ENCODE data around the gene APBA2. TPM values are rescaled to one million over a fixed set of nuclear protein-coding genes. Genes with fewer than 3 reads are reported as not detected.

The APBA2 gene
- total RNA-seq, 4 donors from 2014 or later = 7.7 to 14.4 (median 11.6) TPM

GRCh38 chr15:28980709-28981350 is 95.1 kb downstream of the APBA2 start:
- H3K27ac ChIP-seq = no peak overlapping the region
- H3K9me3 ChIP-seq = no peaks in the 10 kb centered on the region
- no peaks in the 10 kb centered on the region for H3K27me3 ChIP-seq
- H3K4me1 ChIP-seq = no peaks in the 10 kb centered on the region
- no peak for DNase-seq
- TF ChIP-seq POLR2A (IDR thresholded peaks at IDR 0.05) (no peak), CTCF (IDR thresholded peaks at IDR 0.05) (no peak)
- intact Hi-C loops (cut with DNase I) = no loop called here
- 81 to 85% methylated on average over 3 of the region's 3 CpGs for WGBS, 2 donors
- no peak overlapping the region for H3K4me3 ChIP-seq (replicated peaks in 1 of 3)
- no peaks in the 10 kb centered on the region for H3K36me3 ChIP-seq

- H3K27ac ChIP-seq = no peak overlapping the region
- DNase-seq = no peak
- intact Hi-C loops (cut with DNase I) = no loop called here
- no peaks in the 10 kb centered on the region for H3K36me3 ChIP-seq
- no peaks in the 10 kb centered on the region for H3K4me1 ChIP-seq
- H3K4me3 ChIP-seq (replicated peaks in 1 of 3) = no peak overlapping the region
- no peaks in the 10 kb centered on the region for H3K27me3 ChIP-seq
- H3K9me3 ChIP-seq = no peaks in the 10 kb centered on the region
- TF ChIP-seq POLR2A (IDR thresholded peaks at IDR 0.05) (no peak), CTCF (IDR thresholded peaks at IDR 0.05) (no peak)
Measured at GRCh38 chr15:28981351-28981720, 95.6 kb downstream of the APBA2 start.

- Histone ChIP-seq H3K36me3 (no peaks in the 10 kb centered on the region), H3K4me3 (replicated peaks in 1 of 3) (no peak overlapping the region), H3K27ac (no peak overlapping the region), H3K4me1 (no peaks in the 10 kb centered on the region), H3K9me3 (no peaks in the 10 kb centered on the region), H3K27me3 (no peaks in the 10 kb centered on the region)
- 92 to 93% methylated on average over 4 of the region's 4 CpGs for WGBS, 2 donors
- intact Hi-C loops (cut with DNase I) = no loop called here
- no peak for DNase-seq
- no peak for TF ChIP-seq CTCF (IDR thresholded peaks at IDR 0.05)
Measured at GRCh38 chr15:28981921-28982320, 96.1 kb downstream of the APBA2 start.

- H3K27me3 ChIP-seq = no peaks in the 10 kb centered on the region
- H3K4me1 ChIP-seq = no peaks in the 10 kb centered on the region
- H3K36me3 ChIP-seq = no peaks in the 10 kb centered on the region
- DNase-seq = no peak
- intact Hi-C loops (cut with DNase I) = no loop called here
- no peak overlapping the region for H3K27ac ChIP-seq
- TF ChIP-seq CTCF (IDR thresholded peaks at IDR 0.05) (no peak), POLR2A (IDR thresholded peaks at IDR 0.05) (no peak)
- H3K9me3 ChIP-seq = no peaks in the 10 kb centered on the region
- no peak overlapping the region for H3K4me3 ChIP-seq (replicated peaks in 1 of 3)
- 93 to 96% methylated on average over 6 of the region's 6 CpGs for WGBS, 2 donors
Measured at GRCh38 chr15:28982886-28983285, 97.1 kb downstream of the APBA2 start.

- WGBS, 2 donors = 89% methylated on average over 18 to 20 of the region's 20 CpGs
- H3K9me3 ChIP-seq = no peaks in the 10 kb centered on the region
- no peaks in the 10 kb centered on the region for H3K36me3 ChIP-seq
- TF ChIP-seq POLR2A (IDR thresholded peaks at IDR 0.05) (no peak), CTCF (IDR thresholded peaks at IDR 0.05) (no peak)
- H3K27me3 ChIP-seq = no peaks in the 10 kb centered on the region
- intact Hi-C loops (cut with DNase I) = no loop called here
- H3K4me3 ChIP-seq (replicated peaks in 1 of 3) = no peak overlapping the region
- H3K27ac ChIP-seq = no peak overlapping the region
- H3K4me1 ChIP-seq = no peaks in the 10 kb centered on the region
- no peak for DNase-seq
Measured at GRCh38 chr15:28983432-28984311, 97.9 kb downstream of the APBA2 start.
